A204.1 (cell line): Measurements from ENCODE around the gene SRPRA.

Experiments
- FAIRE-seq: peaks from 2 replicates; lab custom pipeline; 2012; peaks lifted over from hg19 to GRCh38; lab: Jason Lieb, UNC

SRPRA gene

GRCh38 chr11:126229858-126230540 lies 38.7 kb downstream of the SRPRA start:
- FAIRE-seq = no peak

DNA sequence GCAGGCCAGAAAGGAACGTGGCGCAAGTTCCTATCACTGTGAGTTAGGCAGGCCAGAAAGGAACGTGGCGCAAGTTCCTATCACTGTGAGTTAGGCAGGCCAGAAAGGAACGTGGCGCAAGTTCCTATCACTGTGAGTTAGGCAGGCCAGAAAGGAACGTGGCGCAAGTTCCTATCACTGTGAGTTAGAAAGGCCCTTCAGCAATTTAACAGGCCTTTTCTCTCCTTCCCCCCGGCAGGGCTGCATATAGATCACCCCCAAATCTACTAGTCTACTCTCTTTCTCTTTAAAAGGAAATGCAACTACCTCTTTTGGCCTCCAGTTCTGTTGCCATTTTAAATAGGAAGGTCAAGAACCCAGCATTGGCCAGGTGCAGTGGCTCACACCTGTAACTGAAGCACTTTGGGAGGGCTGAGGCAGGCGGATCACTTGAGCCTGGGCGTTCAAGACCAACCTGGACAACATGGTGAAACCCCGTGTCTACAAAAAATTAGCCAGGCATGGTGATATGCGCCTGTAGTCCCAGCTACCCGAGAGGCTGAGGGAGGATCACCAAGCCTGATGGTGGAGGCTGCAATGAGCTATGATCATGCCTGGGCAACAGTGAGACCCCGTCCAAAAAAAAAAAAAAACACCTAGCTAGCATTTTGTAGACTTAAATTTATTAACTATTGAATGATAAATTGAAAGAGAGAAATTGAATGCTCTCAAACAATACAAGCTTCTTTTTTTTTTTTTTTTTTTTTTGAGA lies 42.2 kb downstream of the SRPRA start:
- FAIRE-seq = no peak

DNA sequence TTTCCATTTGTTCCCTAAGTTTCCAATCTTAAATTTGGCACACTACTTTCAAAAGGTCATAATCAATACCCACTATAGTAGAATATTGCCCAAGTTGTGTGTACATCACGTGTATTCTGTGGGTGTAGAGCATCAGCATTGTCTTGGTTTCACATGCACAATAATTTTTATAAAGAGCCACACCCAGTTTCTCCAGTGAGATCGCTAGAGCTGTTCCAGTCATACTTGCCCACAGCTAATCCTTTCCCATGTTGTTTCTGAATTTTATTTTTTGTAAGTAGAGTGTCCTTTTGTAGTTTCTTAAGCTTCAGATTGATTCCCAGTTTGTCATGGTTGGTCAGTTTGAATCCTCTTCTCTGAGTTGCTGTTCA lies 43.4 kb downstream of the SRPRA start:
- no peak for FAIRE-seq

- no peak for FAIRE-seq
Observed at GRCh38 chr11:126224647-126225294, 43.9 kb downstream of the SRPRA start.

DNA sequence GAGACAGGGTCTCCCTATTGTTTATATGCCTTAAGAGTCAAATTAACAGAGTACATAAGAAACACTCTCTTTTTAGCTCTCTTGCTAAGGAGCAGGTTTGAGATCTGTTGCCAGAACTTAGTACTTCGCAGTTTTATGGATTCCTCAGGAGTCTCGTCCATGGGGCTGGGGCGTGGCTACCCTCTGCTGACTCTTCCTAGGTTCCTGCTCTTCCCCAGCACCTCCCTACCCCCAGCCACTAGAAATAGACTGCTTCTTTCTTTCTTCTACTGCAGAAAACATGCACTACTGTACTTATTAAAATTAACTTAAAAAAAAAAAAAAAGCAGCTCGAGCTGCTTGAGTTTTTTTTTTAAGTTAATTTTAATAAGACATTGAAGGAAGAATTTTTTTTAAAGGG lies 49.1 kb downstream of the SRPRA start:
- no peak for FAIRE-seq

DNA sequence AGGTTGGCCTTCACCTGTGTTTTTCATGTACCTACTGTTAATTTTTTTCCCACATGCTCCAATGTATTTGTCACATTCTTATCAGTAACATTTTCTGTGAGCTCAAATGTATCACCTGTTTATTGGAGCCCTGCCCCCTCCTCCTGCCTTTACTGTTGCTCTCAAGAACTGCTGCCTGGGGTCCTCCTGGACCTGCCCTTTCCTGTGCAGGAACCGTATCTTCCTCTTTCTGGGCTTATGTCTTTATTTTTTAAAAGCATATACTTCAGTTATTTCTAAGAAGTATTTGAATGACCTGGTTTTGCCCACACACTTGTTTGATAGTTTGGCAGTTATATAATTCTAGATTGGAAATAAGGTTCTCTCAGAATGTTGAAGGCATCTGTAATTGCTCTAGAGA lies 51.2 kb downstream of the SRPRA start:
- no peak for FAIRE-seq

- no peak for FAIRE-seq
Observed at GRCh38 chr11:126216526-126217305, 52.0 kb downstream of the SRPRA start.

DNA sequence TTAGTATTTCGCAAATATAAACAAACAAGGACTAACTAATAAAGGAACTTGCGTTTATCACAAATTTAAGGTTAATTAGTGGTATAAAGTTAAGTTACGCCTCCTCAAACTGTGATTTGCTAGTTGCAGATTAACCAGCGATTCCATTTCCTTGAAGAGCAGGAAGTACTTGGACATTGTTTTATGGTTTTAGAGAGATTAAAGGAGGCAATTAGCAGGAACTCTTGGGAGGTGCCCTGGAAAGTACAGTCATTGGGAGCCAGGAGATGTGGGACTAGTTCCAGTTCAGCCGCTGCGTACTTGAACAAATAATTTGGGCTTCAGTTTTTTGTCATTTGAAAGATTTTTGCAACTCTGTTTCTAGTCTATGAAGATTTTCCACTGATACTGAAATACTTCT lies 53.9 kb downstream of the SRPRA start:
- FAIRE-seq = no peak

DNA sequence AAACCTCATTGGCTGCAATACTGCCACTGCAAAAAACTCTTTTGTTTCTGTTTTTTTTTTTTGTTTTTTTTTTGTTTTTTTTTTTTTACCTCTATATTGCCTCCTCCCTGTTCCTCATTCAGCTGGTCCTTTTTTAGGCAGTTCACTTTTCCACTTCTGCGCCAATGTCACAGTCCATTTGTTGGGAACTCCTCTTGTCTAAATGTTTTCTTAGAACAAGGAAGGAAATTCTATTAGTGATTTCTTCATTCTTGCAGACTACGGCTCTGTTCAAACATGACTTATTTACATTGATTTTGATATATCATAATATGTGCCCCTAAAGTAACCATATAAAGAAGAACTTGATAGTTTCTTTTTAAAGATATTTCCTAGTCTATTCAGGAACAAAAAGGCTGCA lies 54.3 kb downstream of the SRPRA start:
- FAIRE-seq = no peak
